Cardiac atrium fibroblast (primary cell): ENCODE data around the gene AP3B2. TPM values are rescaled to one million over a fixed set of nuclear protein-coding genes. Genes with fewer than 3 reads are reported as not detected.

Experiments
- total RNA-seq: library from RNA; depleted of rRNA; stranded (reverse); fragments of >200 nt; gene quantifications from 2 replicates; pipeline ENCODE4 v1.2.3, GENCODE V29; 2015

The AP3B2 gene
- total RNA-seq: not detected in 2 replicates

GRCh38 chr15:82709421-82710207 is at the start of gene AP3B2:
AP3B2 (minus strand) TSS chr15:82709875; CDS start chr15:82709706, 169 bp downstream.

GRCh38 chr15:82647045-82647834 is 62.4 kb downstream of the AP3B2 start, which contains the start of gene CPEB1:
CPEB1 (minus strand) TSS chr15:82647363; CDS start chr15:82628459, 18,904 bp downstream.

Other genes with a start within 250 kb of the AP3B2 start
- 2,703 and 2,945 TPM in 2 replicates for gene RPS17, start 169.4 kb downstream of the AP3B2 start, total RNA-seq
- 0.72 and 0.97 TPM in 2 replicates for gene CPEB1, start 62.5 kb downstream of the AP3B2 start, total RNA-seq
- gene FSD2, start 96.2 kb upstream of the AP3B2 start, total RNA-seq: not detected in 2 replicates
- gene WHAMM, start 99.8 kb upstream of the AP3B2 start, total RNA-seq: 2.4 and 4.5 TPM in 2 replicates
- gene HOMER2, start 242.8 kb upstream of the AP3B2 start, total RNA-seq: 0.36 and 0.49 TPM in 2 replicates